Measurements from ENCODE around the gene PTH1R.

Gene PTH1R

DNA sequence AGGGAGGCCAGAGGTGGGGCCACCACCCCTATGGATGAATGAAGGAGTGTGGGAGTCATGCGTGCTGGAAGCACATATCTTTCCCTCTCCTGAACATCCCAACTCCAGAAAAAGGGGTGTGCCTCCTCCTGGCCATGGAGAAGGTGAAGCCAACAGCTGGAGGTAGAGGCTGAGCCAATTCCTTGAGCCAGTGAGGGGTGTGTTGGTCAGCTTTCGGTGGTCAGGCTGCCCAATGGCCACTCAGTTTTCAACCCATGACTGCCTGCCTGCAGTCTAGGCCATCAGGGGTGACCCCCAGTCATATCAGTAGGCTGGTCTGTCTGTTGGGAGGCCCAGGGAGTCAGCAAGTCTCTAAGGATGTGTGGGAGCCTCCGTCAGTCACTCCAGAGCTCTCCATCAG, 13.6 kb downstream of the PTH1R start:
- no peak overlapping the region for H3K4me3 ChIP-seq (replicated peaks; ENCODE audit: insufficient read depth, low read length)
- H3K27ac ChIP-seq (replicated peaks) = no peak overlapping the region
- TF ChIP-seq, protein P1, sequence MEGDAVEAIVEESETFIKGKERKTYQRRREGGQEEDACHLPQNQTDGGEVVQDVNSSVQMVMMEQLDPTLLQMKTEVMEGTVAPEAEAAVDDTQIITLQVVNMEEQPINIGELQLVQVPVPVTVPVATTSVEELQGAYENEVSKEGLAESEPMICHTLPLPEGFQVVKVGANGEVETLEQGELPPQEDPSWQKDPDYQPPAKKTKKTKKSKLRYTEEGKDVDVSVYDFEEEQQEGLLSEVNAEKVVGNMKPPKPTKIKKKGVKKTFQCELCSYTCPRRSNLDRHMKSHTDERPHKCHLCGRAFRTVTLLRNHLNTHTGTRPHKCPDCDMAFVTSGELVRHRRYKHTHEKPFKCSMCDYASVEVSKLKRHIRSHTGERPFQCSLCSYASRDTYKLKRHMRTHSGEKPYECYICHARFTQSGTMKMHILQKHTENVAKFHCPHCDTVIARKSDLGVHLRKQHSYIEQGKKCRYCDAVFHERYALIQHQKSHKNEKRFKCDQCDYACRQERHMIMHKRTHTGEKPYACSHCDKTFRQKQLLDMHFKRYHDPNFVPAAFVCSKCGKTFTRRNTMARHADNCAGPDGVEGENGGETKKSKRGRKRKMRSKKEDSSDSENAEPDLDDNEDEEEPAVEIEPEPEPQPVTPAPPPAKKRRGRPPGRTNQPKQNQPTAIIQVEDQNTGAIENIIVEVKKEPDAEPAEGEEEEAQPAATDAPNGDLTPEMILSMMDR (IDR thresholded peaks at IDR 0.05; ENCODE audit: insufficient read depth, low read length) = no peak
- TF ChIP-seq, protein P2, sequence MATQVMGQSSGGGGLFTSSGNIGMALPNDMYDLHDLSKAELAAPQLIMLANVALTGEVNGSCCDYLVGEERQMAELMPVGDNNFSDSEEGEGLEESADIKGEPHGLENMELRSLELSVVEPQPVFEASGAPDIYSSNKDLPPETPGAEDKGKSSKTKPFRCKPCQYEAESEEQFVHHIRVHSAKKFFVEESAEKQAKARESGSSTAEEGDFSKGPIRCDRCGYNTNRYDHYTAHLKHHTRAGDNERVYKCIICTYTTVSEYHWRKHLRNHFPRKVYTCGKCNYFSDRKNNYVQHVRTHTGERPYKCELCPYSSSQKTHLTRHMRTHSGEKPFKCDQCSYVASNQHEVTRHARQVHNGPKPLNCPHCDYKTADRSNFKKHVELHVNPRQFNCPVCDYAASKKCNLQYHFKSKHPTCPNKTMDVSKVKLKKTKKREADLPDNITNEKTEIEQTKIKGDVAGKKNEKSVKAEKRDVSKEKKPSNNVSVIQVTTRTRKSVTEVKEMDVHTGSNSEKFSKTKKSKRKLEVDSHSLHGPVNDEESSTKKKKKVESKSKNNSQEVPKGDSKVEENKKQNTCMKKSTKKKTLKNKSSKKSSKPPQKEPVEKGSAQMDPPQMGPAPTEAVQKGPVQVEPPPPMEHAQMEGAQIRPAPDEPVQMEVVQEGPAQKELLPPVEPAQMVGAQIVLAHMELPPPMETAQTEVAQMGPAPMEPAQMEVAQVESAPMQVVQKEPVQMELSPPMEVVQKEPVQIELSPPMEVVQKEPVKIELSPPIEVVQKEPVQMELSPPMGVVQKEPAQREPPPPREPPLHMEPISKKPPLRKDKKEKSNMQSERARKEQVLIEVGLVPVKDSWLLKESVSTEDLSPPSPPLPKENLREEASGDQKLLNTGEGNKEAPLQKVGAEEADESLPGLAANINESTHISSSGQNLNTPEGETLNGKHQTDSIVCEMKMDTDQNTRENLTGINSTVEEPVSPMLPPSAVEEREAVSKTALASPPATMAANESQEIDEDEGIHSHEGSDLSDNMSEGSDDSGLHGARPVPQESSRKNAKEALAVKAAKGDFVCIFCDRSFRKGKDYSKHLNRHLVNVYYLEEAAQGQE (IDR thresholded peaks at IDR 0.05; ENCODE audit: insufficient replicate concordance, low read depth) = no peak
- no peak for TF ChIP-seq POLR2AphosphoS5 (IDR thresholded peaks at IDR 0.05; ENCODE audit: low read depth)
- no peak for TF ChIP-seq GABPA (IDR thresholded peaks at IDR 0.05; ENCODE audit: low read depth)
- no peak for TF ChIP-seq SPI1 (IDR thresholded peaks at IDR 0.05; ENCODE audit: borderline replicate concordance, low read depth)
- DNase-seq (ENCODE audit: low read depth in 1 of 2, low spot score in 1 of 2) = no peak
- H3K27me3 ChIP-seq (ENCODE audit: insufficient read depth, poor library complexity, severe bottlenecking) = peaks cover 25% of the 10 kb centered on the region

DNA sequence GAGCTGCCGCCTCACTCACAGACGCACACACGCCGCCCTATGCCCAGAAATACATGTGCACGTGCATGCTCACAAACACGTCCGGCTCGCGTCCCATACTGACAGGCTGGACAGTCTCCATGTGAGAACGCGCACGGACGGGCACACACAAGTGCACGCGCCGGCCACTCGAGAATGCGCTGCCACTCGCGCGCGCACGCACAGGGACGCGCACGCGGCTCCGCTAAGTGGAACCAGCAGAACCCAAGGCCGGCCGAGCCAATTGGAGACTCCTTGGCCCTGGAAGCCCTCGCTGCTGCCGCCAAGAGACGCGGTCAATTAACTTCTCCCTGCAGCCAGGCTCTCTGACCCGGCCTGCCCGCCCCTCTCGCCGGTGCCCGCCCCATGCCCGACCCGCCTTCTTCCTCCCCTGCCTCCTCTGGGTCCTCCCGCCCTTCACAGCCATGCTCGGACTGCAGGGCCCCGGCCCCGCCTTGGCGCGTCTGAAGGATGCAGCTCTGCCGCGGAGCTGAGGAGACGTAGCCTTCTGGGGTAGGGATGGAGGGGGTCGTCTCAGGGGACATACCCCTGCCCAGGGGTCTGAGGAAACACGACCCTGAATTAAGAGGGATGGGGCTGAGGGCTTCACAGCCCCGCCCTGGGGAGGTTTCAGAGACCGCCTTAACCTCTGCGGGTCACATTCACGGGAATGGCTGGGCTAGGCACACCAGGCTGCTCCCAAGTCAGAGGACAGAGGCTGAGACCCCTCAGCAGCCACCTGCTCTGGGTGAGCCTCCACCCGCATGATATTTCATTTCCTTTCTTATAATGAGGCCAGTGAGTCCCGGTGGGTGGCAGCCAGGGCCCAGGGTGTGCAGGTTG, 15.0 kb downstream of the PTH1R start:
- TF ChIP-seq POLR2AphosphoS5 (IDR thresholded peaks at IDR 0.05; ENCODE audit: low read depth) (no peak), SPI1 (IDR thresholded peaks at IDR 0.05; ENCODE audit: borderline replicate concordance, low read depth) (no peak), GABPA (IDR thresholded peaks at IDR 0.05; ENCODE audit: low read depth) (no peak)
- TF ChIP-seq, protein P1 (IDR thresholded peaks at IDR 0.05; ENCODE audit: insufficient read depth, low read length) = no peak
- TF ChIP-seq, protein P2 (IDR thresholded peaks at IDR 0.05; ENCODE audit: insufficient replicate concordance, low read depth) = no peak
- peaks cover 25% of the 10 kb centered on the region for H3K27me3 ChIP-seq (ENCODE audit: insufficient read depth, poor library complexity, severe bottlenecking)
- peak overlapping the region; percentile 29 for H3K4me3 ChIP-seq (replicated peaks; ENCODE audit: insufficient read depth, low read length)
- peak; percentile 47 to 51 for DNase-seq (ENCODE audit: low read depth in 1 of 2, low spot score in 1 of 2)
- no peak overlapping the region for H3K27ac ChIP-seq (replicated peaks)

DNA sequence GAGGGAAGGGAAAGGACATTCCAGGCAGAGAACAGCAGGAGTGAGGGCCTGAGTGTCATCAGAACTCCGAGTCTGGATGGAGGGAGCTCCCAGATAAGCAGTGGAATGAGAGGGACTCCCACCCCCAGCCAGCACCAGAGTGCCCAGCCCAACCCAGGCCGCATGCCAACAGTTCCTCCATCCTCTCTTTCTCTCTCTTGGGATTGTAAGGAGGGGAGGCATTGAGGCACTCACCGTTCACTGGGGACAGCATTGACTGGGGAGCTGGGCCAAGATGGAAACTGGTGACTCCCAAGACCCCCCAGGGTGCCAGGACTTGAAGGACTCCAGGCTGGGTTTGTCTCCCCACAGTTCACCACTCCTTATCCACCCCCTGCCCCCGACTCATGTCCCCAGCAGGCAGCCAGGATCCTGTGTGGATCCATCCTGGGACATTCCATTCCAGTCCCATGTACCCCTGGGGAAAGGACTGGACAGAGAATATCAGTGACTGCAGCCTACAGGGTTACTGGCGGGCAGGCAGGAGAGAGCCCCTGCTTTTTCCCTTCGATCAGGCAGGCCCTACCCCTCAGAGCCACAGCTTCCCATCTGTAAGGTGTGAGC, 15.7 kb downstream of the PTH1R start:
- Histone ChIP-seq H3K4me3 (replicated peaks; ENCODE audit: insufficient read depth, low read length) (no peak overlapping the region), H3K27ac (replicated peaks) (no peak overlapping the region), H3K27me3 (ENCODE audit: insufficient read depth, poor library complexity, severe bottlenecking) (peaks cover 25% of the 10 kb centered on the region)
- no peak for TF ChIP-seq POLR2AphosphoS5 (IDR thresholded peaks at IDR 0.05; ENCODE audit: low read depth)
- TF ChIP-seq, protein P1 (IDR thresholded peaks at IDR 0.05; ENCODE audit: insufficient read depth, low read length) = no peak
- no peak for TF ChIP-seq GABPA (IDR thresholded peaks at IDR 0.05; ENCODE audit: low read depth)
- TF ChIP-seq, protein P2 (IDR thresholded peaks at IDR 0.05; ENCODE audit: insufficient replicate concordance, low read depth) = no peak
- TF ChIP-seq SPI1 (IDR thresholded peaks at IDR 0.05; ENCODE audit: borderline replicate concordance, low read depth) = no peak
- DNase-seq (ENCODE audit: low read depth in 1 of 2, low spot score in 1 of 2) = no peak
